ENCODE measurements around the gene BTNL9. TPM values are rescaled to one million over a fixed set of nuclear protein-coding genes. Genes with fewer than 3 reads are reported as not detected.
"Not testable (repeated sequence)": the region's sequence is repeated elsewhere in the genome, so short reads cannot be mapped to it uniquely, and the experiment has no call there.

BTNL9 gene
- polyA plus RNA-seq, 1 donor (not counting 4 experiments of a cell fraction or from before 2014, with no cell fraction given), result 0.07 TPM

GRCh38 chr5:181099602-181100086, 59.6 kb downstream of the BTNL9 start:
- no peak for FAIRE-seq
- Histone ChIP-seq H3K4me2 (ENCODE audit: control insufficient read depth, extremely low read depth, insufficient read depth, low read depth, low read length) (no peak overlapping the region), H2AFZ (ENCODE audit: control insufficient read depth, low read length) (no peak overlapping the region), H3K9me3 (ENCODE audit: control insufficient read depth, low read depth, low read length) (no peaks in the 10 kb centered on the region), H3K9me1 (ENCODE audit: control insufficient read depth, extremely low read depth, insufficient read depth, low read length) (no peaks in the 10 kb centered on the region), H3K27me3 (ENCODE audit: control insufficient read depth, extremely low read depth, insufficient read depth, low read length) (peaks cover 10% of the 10 kb centered on the region), H3K4me3 (ENCODE audit: control insufficient read depth in 2 of 3, extremely low read depth in 1 of 3, insufficient read depth in 2 of 3, low read depth in 1 of 3, low read length in 3 of 3) (no peak overlapping the region), H3K36me3 (ENCODE audit: control insufficient read depth in 2 of 2, extremely low read depth in 1 of 2, insufficient read depth in 2 of 2, low read length in 2 of 2) (no peaks in the 10 kb centered on the region), H3K9ac (ENCODE audit: control insufficient read depth, extremely low read depth, insufficient read depth, low read length) (no peak overlapping the region), H3K27ac (ENCODE audit: control insufficient read depth, insufficient read depth, low read length) (no peak overlapping the region), H3K4me1 (ENCODE audit: control insufficient read depth, extremely low read depth, insufficient read depth, low read length) (no peaks in the 10 kb centered on the region), H3K79me2 (ENCODE audit: control insufficient read depth, insufficient read depth, low read length) (no peaks in the 10 kb centered on the region), H4K20me1 (ENCODE audit: control insufficient read depth, extremely low read depth, insufficient read depth, low read length) (no peaks in the 10 kb centered on the region)
- TF ChIP-seq EZH2 (IDR thresholded peaks at IDR 0.05; ENCODE audit: low read length), result no peak
- no peak for TF ChIP-seq CTCF (optimal IDR thresholded peaks at IDR 0.05 in 1 of 3, IDR thresholded peaks at IDR 0.05 in 1 of 3, conservative IDR thresholded peaks at IDR 0.05 in 1 of 3; ENCODE audit: extremely low read depth in 1 of 3, insufficient read depth in 2 of 3, low read length in 3 of 3)
- dilution Hi-C loops (cut with MboI; ENCODE audit: extremely low pct_ligation_motif_present, low sequenced_read_pairs), result no loop called here
- DNase-seq (ENCODE audit: low read depth, low spot score), result no peak

GRCh38 chr5:181100121-181100875, 60.2 kb downstream of the BTNL9 start:
- FAIRE-seq, result no peak
- dilution Hi-C loops (cut with MboI; ENCODE audit: extremely low pct_ligation_motif_present, low sequenced_read_pairs), result no loop called here
- H3K4me3 ChIP-seq (ENCODE audit: control insufficient read depth in 2 of 3, extremely low read depth in 1 of 3, insufficient read depth in 2 of 3, low read depth in 1 of 3, low read length in 3 of 3), result no peak overlapping the region

GRCh38 chr5:181101030-181101641, 61.1 kb downstream of the BTNL9 start:
- FAIRE-seq; H4K20me1 ChIP-seq (ENCODE audit: control insufficient read depth, extremely low read depth, insufficient read depth, low read length); H3K79me2 ChIP-seq (ENCODE audit: control insufficient read depth, insufficient read depth, low read length); H3K4me3 ChIP-seq (ENCODE audit: control insufficient read depth in 2 of 3, extremely low read depth in 1 of 3, insufficient read depth in 2 of 3, low read depth in 1 of 3, low read length in 3 of 3); DNase-seq (ENCODE audit: low read depth, low spot score); H3K9me3 ChIP-seq (ENCODE audit: control insufficient read depth, low read depth, low read length); H3K27ac ChIP-seq (ENCODE audit: control insufficient read depth, insufficient read depth, low read length); H3K4me2 ChIP-seq (ENCODE audit: control insufficient read depth, extremely low read depth, insufficient read depth, low read depth, low read length); H3K27me3 ChIP-seq (ENCODE audit: control insufficient read depth, extremely low read depth, insufficient read depth, low read length); H3K36me3 ChIP-seq (ENCODE audit: control insufficient read depth in 2 of 2, extremely low read depth in 1 of 2, insufficient read depth in 2 of 2, low read length in 2 of 2); H3K4me1 ChIP-seq (ENCODE audit: control insufficient read depth, extremely low read depth, insufficient read depth, low read length); H2AFZ ChIP-seq (ENCODE audit: control insufficient read depth, low read length); H3K9ac ChIP-seq (ENCODE audit: control insufficient read depth, extremely low read depth, insufficient read depth, low read length); dilution Hi-C loops (cut with MboI; ENCODE audit: extremely low pct_ligation_motif_present, low sequenced_read_pairs); H3K9me1 ChIP-seq (ENCODE audit: control insufficient read depth, extremely low read depth, insufficient read depth, low read length): not testable (repeated sequence)

More at GRCh38 chr5:181100121-181100875, 60.2 kb downstream of the BTNL9 start:
- Histone ChIP-seq H3K4me2 (ENCODE audit: control insufficient read depth, extremely low read depth, insufficient read depth, low read depth, low read length) (no peak overlapping the region), H3K27ac (ENCODE audit: control insufficient read depth, insufficient read depth, low read length) (no peak overlapping the region), H3K27me3 (ENCODE audit: control insufficient read depth, extremely low read depth, insufficient read depth, low read length) (peaks cover 10% of the 10 kb centered on the region), H2AFZ (ENCODE audit: control insufficient read depth, low read length) (no peak overlapping the region), H3K36me3 (ENCODE audit: control insufficient read depth in 2 of 2, extremely low read depth in 1 of 2, insufficient read depth in 2 of 2, low read length in 2 of 2) (no peaks in the 10 kb centered on the region), H3K79me2 (ENCODE audit: control insufficient read depth, insufficient read depth, low read length) (no peaks in the 10 kb centered on the region), H3K9me3 (ENCODE audit: control insufficient read depth, low read depth, low read length) (no peaks in the 10 kb centered on the region), H3K4me1 (ENCODE audit: control insufficient read depth, extremely low read depth, insufficient read depth, low read length) (no peaks in the 10 kb centered on the region), H4K20me1 (ENCODE audit: control insufficient read depth, extremely low read depth, insufficient read depth, low read length) (no peaks in the 10 kb centered on the region), H3K9me1 (ENCODE audit: control insufficient read depth, extremely low read depth, insufficient read depth, low read length) (no peaks in the 10 kb centered on the region), H3K9ac (ENCODE audit: control insufficient read depth, extremely low read depth, insufficient read depth, low read length) (no peak overlapping the region)
- TF ChIP-seq CTCF (optimal IDR thresholded peaks at IDR 0.05 in 1 of 3, IDR thresholded peaks at IDR 0.05 in 1 of 3, conservative IDR thresholded peaks at IDR 0.05 in 1 of 3; ENCODE audit: extremely low read depth in 1 of 3, insufficient read depth in 2 of 3, low read length in 3 of 3) (no peak), EZH2 (IDR thresholded peaks at IDR 0.05; ENCODE audit: low read length) (peak; percentile 49)
- DNase-seq (ENCODE audit: low read depth, low spot score), result no peak
